Activated T-cell treated with anti-CD3 and anti-CD28 coated beads, Interleukin-2, amount 50 U/mL, for 48 hours (primary cell): ENCODE results near the gene EVX2.

Experiments used
- DNase-seq, 2 experiments: peaks; one replicate each; pipeline ENCODE4 v3.0.0-alpha.2; 2020

EVX2 gene

DNA sequence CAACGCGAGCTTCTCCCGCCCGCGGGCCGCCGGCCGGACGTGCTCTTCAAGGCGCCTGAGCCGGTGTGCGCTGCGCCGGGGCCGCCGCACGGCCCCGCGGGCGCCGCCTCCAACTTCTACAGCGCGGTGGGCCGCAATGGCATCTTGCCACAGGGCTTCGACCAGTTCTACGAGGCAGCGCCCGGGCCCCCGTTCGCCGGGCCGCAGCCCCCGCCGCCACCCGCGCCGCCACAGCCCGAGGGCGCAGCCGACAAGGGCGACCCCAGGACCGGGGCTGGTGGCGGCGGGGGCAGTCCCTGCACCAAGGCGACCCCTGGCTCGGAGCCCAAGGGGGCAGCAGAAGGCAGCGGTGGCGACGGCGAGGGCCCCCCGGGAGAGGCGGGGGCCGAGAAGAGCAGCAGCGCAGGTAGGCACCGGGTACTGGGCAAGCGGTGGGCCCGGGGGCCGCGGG, 24.0 kb upstream of the EVX2 start:
- DNase-seq, result peak in 1 of 2 experiments; percentile 18

DNA sequence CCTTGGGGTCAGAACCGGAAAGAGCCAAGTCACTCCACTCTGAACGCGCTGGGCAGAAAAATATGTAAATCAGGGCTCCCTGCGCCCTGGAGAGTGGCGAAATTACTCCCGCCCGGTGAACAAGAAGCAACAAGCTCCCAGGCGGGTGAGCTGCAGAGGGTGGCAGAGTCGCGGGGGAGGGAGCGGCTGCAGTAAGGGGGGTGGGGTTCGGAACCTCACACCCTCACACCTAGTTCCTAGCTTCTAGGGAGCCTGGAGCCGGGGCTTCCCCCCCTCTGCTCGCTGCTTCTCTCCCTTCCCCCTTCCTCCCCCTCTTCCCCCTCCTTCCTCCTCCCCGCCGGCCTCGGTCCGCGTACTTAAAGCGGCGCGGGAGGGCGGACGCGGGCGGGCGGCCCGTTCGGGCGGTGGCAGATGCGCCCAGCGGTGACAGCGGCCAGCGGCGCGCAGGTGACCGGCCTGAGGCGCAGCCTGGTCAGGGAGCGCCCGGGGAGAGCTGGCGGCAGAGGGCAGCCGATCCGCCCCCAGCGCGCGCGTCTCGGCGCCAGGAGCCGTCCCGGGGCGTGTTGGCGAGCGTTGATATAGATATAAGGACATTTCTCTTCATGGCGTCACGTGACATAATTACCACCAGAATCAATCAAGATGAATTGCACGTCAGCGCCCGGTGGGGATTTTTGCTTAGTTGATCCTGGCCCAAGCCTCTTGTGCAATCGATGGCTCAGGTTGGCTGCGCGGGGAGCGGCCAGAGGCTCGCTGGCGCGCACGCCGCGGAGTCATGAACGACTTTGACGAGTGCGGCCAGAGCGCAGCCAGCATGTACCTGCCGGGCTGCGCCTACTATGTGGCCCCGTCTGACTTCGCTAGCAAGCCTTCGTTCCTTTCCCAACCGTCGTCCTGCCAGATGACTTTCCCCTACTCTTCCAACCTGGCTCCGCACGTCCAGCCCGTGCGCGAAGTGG, 23.1 kb upstream of the EVX2 start, which contains the start of gene HOXD11:
HOXD11 (plus strand) TSS at position 700 of the 959 bp plus-strand sequence; CDS start at position 776, 76 bp downstream.
- DNase-seq, result peak in 1 of 2 experiments; percentile 44

DNA sequence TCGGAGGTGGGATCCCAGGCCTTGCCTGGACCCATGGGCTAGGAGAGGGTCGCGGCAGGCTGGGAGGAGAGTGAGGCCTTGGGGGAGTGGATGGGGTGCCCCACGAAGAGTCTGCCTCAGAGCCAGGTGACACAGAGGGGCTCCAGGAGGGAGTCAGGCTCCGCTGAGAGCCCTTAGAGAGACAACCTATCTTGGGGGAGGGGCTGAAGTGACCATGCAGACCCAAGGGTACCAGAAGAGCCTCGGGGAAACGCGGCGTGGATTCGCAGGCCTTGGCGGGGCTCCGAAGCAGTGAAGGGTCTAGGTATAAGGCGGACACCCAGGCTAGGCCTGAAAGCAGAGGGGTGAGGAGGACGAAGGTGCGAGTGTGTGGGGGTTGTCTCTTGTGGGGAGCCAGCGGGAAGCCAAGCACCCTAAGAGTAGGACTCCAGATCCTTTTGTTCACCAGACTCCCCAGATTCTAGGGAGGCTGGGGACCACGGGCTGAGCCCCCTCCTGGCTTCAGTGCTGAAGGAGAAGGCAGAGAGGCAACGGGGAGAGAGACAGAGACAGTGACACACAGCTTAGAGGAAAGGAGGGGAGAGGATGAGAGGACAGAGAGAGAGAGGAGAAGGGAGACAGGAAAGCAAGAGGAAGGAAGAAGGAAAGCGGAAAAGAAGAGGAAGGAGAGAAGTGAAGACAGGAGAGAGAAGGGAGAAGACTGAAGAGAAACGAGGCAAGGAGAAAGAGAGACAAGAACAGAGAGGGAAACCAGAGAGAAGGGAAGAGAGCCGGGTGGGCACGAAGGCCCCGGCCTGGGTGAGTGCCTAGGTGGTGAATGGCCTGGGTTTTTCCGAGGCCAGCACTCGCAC, 22.2 kb upstream of the EVX2 start:
- DNase-seq, result peak in 1 of 2 experiments; percentile 18

DNA sequence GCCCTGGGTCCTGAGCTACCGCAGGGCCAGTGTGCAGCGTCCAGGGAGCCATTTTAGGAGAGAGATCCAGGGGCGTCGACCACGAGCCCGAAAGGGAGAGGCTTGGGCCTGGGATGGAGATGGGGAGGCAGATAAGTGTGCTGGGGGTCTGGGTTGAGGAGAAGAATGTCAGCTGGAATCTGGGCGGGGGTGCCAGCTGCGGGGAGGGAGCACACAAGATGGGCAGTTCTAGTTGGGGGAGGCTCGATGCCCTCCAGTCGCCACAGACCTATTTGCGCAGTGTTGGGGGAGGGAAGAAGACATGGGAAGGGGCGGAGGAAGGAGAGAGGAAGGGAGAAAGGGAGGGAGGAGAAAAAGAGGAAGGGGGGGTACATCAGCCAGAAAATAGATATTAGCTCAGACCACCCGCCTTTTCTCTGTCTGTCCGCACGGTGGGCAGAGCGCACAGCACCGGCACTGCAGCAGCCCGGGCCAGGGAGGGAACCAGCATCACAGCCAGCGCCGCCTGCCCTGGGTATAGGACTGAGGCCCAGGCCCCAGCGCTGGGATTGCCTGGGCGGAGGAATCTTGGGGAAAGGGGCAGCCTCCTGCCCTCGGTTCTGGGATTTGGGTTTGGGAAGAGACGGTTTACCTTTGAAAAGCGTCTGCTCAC, 21.4 kb upstream of the EVX2 start:
- peak in 1 of 2 experiments; percentile 14 for DNase-seq

DNA sequence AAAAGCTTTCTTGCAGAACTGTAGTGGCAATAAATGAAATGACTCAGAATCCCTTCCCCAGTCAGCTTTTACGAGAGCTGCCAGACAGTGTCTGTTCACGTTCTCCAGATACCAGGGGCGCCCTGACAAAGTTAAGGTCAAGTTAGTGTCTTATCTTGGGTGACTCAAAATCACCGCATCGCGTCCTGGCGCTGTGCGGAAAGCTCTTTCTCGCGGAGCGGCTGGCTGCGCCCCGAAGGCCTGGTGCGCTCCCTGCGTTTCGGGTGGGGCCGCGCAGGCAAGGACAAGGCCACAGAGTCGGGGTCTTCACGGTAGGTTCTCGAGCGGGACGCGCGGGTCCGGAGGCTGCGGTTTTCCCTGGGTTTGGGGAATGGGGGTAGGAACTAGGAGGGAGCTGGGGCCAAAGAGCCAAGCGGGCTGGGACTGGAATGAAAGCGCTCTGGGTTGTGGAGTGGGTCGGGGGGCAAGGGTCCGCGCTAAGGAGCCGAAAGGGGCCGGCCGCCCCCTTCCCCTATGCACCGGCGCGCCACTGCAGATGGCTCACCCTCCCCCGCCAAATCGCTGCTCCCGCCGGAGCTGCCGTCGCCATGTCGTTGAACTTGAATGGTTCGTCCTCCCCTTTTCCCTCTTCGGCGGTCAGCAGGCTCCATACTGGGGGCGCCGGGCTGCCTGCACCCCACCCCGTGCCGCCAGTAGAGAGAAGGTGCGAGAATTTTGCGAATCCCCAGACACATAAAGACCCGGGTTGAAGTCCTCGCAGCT, 20.7 kb upstream of the EVX2 start:
- DNase-seq, result peak in 1 of 2 experiments; percentile 20

DNA sequence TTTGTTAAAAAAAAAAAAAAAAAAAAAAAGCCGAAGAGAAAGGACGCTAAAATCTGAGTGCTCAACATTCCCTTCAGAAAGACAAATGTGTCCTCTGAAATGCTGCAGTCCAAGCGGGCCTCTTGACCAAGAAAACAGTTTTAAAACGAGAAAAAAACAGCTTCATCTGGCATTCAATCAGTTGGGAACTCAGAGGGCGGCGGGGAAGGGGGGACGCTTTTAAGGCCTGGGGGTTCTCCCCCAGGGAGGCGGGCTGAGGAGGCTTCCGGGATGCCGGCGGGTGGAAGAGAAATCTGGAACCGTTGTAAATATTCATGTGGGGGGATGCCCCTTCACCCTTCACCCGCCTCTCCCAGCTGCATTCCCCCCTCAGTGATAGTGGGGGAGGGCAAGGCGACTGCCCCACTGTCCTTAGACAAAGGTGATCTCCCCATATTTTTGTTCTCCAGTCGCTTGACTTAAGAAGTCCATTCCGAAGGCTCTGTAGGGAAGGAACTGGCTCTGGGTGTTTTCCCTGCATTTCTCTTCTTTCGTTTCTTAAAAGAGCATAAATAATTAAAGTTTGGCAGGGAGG, 20.1 kb upstream of the EVX2 start:
- DNase-seq, result peak in 1 of 2 experiments; percentile 13

DNA sequence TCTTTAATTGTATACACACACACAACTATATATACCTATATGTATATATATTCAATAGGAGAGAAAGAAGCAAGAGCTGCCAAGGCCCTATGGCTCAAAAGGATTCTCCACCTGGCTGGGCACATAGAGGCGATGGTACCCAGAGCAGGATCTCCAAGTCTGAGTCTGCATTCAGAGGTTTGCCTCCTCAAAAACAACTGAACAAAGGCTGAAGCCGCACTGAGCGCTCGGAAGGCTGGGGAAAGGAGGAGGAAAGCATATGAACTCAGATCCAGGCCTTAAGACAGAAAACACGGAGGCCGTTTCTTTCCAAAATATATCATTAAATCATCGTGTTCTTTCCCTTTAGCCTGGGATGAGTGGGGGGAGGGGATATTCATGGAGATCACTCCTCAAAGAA, 19.4 kb upstream of the EVX2 start:
- DNase-seq, result peak in 1 of 2 experiments; percentile 10

DNA sequence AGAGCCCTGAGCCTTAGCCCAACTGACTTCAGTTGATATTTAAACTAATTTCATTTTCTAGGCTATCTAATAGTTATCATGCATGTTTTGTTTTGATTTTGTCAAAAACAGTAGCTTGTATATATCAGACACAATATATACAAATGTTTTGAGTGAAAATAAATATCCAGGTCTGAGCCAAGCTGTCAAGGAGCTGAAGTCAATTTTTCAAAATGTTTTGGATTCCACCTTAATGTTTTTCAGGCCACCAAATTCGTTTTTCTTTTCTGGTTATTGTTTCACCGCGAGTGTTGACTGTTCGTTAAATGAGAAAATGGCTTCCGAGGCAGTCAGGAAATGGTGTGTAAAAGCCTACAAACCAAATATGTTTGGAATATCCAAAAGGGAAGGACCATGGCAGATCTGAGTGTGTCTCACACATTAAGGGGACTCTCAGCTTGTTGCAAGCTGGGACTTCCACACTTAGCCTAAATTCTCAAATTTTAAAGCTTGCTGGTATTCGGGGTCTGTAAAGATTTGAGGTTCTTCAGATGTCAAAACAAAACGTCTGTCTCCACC, 18.6 kb upstream of the EVX2 start:
- DNase-seq, result no peak

DNA sequence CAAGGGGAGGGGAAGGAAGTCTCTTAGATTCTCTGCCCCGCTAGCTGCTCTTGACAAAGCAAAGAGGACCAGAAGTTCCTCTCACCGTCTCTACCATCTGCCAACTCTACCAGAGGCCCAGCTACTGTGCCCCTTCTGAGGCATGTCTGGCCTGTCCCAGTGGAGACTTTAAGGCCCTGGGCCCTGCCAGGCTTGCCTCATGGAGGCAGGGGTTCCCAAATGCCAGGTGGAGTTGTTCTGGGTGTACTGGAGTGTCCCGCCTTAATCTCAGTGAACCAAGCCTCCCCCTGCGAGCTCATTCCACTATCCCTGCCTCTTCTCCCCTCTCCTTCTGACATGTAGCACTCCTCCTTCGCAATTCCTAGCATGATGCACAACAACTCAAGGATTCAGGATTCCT, 18.1 kb upstream of the EVX2 start:
- peak in 1 of 2 experiments; percentile 13 for DNase-seq

DNA sequence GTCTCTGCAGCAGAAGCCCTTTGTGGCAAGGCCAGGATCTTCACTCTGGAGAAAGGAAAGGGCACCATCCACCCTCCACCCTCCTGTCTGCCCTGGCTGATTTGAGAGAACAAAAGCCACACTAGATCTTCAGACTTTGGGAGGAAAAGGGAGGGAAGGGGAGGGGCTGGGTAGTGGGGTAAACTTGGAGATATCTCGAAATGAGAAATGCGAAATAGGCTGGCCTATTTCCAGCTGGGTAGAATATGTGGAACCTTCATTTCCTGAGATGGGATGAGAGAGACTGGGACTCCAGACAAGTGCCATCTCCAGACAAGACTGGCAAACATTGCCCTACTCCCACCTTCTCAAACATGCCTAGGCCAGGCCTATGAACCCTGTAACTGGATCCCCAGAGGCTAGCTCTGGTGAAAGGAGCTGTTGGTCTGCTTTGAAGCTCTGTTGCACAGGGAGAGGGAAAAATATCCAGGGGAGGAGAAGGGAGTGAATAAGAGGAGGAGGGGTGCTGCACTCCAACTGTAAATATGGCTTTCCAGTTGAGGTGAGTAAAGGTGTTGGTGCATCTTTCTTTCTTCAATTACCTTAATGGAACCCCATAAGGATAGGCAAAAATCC, 17.6 kb upstream of the EVX2 start:
- peak in 1 of 2 experiments; percentile 10 for DNase-seq

DNA sequence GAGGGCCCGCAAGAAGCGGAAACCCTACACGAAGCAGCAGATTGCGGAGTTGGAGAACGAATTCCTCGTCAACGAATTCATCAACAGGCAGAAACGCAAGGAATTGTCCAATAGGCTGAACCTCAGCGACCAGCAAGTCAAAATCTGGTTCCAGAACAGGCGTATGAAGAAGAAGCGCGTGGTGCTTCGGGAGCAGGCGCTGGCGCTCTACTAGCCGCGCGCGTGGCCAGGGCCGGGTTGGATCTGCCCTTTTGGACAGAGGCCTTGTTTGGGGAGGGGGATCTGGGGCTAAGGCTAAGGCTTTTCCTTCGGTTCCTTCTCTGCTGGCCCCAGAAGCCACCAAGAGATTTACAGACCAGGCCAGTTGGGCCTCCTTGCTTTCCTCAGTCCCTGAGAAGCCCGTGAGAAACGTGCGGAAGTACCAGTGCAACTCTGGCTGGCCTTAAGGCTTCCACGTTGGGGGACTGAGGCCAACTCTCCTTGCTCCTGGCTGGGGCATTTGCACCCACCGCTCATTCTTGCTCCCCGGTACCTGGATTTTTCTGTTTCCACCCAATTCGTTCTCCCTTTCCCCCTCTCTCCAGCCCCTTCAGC, 16.9 kb upstream of the EVX2 start:
- DNase-seq, result peak; percentile 16 to 17

DNA sequence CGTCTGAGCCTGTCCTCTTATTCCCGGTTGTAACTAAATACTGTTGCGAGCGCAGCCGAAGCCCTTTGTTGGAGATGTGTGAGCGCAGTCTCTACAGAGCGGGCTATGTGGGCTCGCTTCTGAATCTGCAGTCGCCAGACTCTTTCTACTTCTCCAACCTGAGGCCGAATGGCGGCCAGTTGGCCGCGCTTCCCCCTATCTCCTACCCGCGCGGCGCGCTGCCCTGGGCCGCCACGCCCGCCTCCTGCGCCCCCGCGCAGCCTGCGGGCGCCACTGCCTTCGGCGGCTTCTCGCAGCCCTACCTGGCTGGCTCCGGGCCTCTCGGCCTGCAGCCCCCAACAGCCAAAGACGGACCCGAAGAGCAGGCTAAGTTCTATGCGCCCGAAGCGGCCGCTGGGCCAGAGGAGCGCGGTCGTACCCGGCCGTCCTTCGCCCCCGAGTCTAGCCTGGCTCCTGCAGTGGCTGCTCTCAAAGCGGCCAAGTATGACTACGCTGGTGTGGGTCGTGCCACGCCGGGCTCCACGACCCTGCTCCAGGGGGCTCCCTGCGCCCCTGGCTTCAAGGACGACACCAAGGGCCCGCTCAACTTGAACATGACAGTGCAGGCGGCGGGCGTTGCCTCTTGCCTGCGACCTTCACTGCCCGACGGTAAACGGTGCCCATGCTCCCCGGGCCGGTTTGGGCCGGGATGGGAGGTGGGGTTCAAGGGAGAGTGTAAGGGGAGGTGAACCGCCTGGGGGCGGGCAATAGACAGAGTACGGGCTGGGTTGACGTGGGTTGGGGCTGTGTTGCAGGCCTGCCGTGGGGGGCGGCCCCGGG, 16.2 kb upstream of the EVX2 start, which contains the start of gene HOXD12:
HOXD12 (plus strand) TSS at position 68 of the 819 bp plus-strand sequence; CDS start at position 75, 7 bp downstream.
- peak in 1 of 2 experiments; percentile 23 for DNase-seq

DNA sequence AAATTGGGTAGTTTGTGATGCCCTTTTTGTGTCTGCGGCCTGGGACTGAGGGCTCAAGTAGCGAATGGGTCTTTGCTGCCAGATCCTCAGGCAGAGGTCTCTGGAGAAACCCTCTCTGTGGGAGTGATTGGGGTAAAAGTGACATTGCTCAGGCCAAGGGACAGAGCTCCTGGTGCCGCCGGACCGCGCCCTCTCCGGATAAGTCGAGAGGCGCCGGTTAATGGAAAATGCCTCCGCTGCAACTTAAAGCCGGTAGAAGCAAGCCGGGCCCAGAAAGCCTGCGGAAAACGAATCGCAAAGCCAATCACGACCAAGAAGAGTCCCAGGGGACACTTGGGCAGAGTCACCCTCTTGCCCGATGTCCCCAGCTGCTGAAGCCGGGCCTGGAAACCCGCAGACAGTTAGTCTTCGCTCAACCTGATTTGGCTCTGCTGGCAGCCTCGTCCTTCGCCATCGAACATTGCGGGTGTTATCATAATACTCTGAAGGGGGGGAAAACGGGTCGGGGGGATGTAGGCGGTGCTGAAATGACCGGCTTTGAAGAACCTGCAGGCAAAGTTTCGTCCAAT, 15.5 kb upstream of the EVX2 start:
- DNase-seq, result peak in 1 of 2 experiments; percentile 26

DNA sequence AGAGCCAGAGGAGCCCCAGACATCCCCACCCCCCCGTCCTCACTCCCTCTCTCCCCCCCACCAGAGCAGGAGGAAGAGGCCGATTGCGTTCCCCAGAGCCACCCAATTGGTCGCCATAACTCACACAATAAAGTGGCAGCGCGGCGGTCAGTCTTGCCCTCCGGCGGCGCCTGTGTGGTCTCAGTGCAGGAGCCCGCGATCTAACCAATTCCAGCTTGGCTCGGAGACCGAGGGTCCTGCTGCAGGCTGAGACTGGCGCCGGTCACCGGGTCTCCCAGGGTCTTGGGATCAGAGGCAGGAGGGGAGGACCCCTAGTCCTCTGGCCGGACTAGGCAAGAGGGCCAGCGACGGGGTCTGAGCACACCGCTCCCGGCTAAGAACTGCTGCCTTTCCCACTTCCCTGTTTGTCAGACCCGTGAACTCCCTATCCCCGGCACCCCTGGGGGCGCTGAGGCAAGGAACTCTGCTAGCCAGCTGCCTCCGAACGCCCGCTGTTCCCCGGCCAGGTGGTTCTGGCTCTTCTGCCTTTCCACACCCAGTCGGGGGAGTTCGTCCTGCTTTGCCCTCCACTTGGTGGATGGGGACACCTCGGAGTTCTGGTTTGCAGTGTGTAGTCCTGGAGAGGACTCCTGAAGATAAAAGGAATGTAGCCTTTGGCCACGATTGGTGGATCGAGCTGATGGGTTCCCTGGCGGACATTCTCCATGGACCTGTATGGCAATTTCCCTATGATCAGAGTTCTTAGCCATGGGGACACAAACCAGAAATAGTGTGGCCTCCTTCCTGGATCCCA, 14.8 kb upstream of the EVX2 start:
- DNase-seq, result peak; percentile 25 to 26

DNA sequence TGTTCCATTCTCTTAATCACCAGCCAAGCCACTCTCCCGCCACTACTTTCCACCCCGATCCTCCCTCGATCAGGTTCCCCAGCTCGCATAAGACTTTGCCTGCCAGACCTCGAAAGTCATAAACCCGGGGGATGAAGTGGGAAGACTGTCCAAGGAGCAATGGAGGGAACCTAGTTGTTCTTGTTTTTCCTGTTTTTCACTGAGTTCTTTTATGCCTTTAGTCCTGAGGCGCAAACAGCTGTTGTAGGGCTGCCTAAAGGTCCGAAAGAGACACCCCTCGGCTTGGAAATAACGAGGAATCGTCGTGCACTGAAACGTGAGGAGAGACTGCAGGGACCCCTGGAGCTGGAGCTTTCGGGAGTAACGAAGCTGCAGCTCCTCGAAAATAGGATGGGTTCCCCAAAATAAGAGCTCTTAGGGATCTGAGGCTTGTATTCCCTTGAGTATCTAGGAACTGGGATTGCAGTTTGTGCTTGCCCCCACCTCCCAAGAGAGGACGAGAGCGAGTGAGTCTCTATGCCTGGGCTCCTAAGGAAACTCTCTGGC, 14.1 kb upstream of the EVX2 start:
- no peak for DNase-seq

DNA sequence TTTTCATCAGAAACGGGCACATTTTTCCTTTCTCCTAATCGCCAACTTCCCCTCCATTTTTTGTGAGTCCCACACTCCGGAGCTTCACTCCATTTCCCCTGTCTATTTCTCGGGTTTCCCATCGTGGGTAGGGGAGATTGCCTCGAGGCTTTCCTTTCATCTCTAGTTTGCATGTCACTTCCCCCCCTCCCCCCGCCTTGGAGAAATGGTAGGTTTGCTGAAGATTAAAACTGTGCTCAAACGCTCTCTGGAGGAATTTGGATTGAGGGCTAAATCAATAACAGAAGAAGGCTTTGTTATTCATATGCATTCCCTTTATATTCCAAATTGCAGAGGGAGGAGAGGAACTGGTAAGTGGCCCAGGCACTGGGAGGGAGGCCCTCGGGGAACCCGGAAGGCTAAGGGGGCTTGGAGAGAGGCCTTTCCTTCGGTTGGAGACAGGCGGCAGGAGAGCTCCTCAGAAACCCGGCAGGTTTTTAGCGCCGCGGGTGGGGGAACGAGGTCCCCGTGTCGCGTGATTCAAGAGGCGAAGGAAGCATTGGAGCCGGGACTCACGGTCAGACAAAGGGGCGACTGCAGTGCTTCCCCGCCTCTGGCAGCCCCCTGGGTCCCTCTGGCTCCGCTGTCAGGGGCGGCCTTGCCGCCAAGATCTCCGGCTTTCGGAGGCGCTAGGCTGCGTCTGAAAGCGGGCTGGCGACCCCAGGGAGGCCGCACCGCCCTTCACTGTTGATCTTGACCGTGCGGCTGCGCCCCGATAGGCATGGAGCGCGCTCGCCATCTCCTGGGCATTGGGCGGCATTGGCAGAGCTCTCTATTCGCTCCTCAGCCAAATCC, 13.4 kb upstream of the EVX2 start:
- DNase-seq, result peak; percentile 76 to 77
